ENCODE results near the gene LMCD1.
A peak's percentile ranks its signal among the peaks of the same experiment; 100 is the strongest.

- TF ChIP-seq CTCF (IDR thresholded peaks at IDR 0.05) (peak in 3 of 6 experiments; percentile 16 to 38 (median 24)), POLR2A (IDR thresholded peaks at IDR 0.05) (peak in 2 of 4 donors; percentile 64 to 77)
Measured at GRCh38 chr3:8501371-8502131, at the start of gene LMCD1.
